HG03354 (cell line): Measurements from ENCODE around the gene TMC1.
"Not testable (repeated sequence)": the region's sequence is repeated elsewhere in the genome, so short reads cannot be mapped to it uniquely, and the experiment has no call there.

Experiments used
- ATAC-seq: cut with Tn5 transposase; IDR thresholded peaks from one replicate; pipeline ENCODE4 v1.9.1; 2021; ENCODE audit warnings: mild to moderate bottlenecking; ENCODE audit not compliant: unreplicated experiment, poor library complexity, severe bottlenecking

Gene TMC1

DNA sequence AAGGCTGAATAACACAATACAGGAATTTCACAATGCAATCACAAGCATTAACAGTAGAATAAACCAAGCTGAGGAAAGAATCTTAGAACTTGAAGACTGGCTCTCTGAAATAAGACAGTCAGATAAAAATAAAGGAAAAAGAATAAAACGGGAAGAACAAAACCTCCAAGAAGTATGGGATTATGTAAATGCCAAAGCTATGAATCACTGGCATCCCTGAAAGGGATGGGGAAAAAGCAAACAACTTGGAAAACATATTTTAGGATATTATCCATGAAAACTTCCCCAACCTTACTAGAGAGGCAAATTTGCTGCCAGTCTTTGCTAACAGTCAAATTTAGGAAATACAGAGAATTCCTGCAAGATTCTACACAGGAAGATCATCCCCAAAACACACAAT lies 273.5 kb downstream of the TMC1 start:
- ATAC-seq = no peak

DNA sequence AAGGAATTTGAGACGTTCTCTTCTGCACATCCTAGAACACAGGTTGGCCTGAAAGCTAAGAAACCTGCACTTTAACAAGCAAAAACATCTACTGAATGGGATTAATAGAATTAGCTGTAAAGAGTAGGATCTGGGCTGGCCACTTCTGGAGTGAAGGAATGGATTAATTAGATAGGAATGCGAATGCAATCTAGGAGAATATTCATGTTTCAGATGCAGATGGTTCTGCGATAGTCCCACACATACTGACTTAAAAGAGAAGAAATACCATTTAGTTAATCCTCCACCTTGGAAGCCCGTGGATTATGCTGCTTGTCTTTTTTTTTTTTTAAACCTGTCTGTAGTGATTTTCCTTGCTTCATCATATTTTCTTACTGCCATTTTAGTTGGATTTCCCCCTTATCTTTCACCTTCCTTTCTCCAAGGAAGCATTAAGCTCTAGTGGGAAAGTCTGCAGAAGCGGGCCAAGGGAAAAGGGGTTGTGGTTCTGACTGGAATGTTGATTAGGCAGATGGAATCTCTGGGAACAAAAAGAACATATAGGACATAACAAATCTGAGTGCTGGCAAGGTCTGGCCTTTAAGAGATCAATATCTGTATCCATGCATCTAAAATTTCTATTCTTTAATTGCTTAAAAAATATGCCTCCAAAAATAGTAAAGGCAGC lies 279.1 kb downstream of the TMC1 start:
- ATAC-seq = no peak

DNA sequence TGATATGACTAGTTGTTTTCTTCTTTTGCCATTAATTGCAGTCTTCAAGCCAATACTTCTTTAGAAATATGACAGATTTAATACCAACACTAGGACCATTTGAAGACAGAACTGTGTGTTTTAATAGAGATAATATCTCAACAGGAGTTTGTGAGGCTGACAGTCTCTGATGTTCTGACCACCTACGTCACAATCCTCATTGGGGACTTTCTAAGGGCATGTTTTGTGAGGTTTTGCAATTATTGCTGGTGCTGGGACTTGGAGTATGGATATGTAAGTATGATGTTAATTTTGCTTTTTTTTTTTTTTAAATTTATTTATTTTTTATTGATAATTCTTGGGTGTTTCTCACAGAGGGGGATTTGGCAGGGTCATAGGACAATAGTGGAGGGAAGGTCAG lies 283.8 kb downstream of the TMC1 start:
- no peak for ATAC-seq

DNA sequence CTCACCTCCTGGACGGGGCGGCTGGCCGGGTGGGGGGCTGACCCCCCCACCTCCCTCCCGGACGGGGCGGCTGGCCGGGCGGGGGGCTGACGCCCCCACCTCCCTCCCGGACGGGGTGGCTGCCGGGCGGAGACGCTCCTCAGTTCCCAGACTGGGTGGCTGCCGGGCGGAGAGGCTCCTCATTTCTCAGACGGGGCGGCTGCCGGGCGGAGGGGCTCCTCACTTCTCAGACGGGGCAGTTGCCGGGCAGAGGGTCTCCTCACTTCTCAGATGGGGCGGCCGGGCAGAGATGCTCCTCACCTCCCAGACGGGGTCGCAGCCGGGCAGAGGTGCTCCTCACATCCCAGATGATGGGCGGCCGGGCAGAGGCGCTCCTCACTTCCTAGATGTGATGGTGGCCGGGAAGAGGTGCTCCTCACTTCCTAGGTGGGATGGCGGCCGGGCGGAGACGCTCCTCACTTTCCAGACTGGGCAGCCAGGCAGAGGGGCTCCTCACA lies 285.0 kb downstream of the TMC1 start:
- not testable (repeated sequence) for ATAC-seq

DNA sequence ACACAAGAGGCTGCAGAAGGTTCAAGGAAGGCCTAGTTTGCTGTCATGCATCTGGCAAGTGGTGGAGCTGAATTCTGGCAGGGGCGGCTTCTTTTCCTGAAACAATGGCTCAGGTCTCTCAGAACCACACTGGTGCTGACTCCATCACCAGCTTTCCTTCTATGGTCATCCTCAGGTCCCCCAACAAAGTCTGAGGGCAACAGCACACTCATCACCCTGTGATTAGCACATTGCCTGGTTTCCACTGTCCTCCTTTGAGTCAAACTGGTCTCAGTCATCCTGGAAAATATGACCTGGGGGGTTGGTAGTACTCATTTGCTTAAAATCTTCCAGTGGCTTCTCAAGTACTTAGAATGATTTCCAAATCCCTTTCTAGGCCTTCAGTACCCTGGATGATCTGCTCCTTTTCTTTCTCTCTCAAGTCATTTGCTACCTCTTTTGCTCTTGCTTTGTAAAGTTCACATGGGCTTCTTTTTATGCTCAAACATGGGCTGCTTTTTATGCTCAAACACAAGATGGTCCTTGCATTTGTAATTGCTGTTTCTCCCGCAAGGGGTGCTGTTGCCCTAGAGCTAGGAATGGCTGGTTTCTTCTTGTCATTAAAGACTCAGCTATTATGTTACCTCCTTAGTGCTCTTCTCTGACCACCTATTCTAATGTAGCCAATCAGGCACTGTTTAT lies 286.5 kb downstream of the TMC1 start:
- ATAC-seq = no peak

DNA sequence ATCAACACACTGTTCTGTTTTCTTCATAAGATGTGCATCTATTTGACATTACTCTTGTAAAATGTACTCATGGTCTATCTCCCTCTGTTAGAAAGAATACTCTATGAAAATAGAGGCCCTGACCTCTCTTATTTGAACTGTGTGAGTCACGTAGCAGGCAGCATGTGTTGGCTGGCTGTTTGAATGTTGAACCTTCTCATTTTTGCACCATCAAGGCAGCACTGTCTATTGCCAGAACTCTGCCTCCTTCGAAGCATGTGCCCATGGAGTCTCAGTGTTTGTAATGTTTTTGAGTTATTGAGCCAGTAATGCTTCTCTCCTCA lies 287.0 kb downstream of the TMC1 start:
- ATAC-seq = no peak

DNA sequence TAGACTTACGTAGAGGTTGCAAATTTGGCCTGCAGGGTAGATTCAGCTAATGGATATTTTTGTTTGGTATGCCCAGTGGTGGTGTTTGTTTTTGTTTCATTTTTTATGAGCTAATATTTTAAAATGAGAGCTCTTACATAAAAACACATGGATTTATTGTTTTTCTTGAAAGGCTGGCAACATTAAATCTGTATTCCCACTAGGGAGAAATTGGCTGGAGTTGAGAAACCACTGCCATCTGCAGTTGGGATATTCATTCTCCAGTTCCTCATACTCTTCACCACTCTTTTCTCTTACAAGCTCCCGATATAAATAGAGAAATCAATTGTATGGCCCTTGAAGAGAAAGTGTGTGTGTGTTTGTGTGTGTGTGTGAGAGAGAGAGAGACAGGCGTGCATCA lies 288.2 kb downstream of the TMC1 start:
- no peak for ATAC-seq

DNA sequence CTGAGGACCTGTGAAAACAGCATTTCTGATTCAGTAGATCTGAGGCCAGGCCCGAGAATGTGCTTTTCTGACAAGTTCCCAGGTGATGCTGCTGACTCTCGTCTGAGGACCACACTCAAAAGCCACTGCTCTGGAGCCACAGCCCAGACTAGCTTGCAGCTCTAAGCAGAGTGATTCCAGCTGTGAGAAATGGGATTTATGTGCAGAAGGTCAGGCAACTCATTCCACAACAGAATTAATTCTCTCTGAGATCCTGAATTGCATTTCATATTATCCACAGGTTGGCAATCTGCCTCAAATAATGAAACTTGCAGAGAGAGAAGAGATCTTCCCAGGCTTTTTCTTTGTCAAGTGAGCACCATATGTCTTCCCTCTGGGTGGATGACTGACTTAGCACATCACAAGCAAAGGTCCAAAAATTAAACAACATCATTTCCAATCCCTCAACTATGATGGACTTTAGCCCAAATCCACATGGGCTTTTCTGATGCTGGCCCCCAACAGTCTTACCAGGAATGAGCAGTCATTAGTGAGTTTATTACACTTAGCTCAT lies 291.2 kb downstream of the TMC1 start:
- ATAC-seq = no peak

DNA sequence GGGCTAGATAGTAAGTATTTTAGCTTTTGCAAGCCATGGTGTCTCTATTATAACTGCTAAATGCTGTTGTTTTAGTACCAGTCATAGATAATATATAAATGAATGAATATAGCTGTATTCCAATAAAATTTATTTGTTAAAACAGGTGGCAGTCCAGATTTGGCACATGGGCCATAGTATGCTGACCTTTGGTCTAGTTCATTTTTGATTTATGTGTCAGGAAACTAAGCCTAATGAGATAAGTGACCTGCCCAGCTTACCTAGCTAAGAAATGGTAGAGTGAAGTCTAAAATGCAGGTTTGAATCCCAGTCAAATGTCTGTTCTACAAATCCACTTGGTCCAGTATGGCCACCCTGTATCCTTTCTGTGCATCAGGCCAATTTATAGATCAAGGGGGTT lies 292.1 kb downstream of the TMC1 start:
- no peak for ATAC-seq

DNA sequence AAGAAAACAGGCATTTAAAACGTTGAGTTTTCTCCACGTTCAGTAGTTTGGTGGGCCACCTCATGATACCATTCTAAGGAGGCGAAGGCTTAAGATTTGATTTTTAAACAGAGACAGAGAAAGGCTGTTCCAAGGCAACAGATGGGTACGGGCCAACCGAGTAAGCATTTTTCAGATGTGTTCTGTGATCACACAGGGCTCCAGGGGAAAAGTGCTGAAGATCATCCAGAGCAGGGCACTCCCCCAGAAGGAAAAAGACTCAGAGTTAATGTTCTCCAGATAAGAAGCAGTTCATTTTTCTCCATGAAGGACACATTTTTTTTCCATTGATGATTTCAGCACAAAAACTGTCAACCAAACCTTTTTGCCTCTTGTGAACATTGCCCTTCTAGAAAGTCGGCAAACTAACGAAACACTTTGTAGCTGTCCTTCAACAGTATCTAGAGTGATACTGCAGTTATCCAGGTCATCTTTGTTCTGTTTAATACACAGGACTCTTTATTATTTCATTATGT lies 292.7 kb downstream of the TMC1 start:
- ATAC-seq = no peak

DNA sequence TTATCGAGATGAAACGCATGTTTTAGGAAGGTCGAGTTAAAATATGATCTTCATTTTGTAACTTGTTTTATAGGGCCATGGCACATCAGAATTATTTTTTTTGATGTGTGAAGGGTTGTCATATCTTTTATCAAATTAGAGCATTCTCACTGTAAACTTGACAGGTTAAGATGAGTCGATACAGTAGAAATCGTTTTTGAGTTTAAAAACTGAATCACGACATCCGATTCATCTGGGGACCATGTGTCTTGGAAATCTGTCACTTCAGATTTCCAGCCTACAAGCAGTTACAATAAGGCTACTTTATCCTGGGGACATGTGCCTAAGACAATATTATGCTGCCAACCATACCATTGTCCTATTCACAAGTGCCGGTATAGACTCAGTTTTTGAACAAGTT lies 295.3 kb downstream of the TMC1 start:
- no peak for ATAC-seq

DNA sequence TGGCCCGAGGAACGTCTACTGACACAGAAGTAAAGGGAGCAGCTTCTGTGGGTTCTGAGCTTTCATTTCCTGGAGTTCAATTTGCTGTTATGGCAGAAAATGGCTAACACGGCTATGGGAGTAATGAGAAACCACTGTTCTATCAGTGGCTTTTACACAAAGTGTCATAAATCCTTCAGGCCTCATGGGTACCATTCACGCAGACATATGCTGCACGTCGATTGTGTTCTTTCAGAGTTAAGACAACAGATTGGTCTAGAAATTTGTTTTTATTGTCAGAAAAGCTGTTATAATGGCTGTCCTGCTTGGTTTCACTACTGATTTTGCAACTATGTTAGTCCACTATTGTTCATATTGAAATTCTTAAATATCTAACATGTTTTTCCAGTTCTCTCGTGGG lies 296.0 kb downstream of the TMC1 start:
- ATAC-seq = no peak

DNA sequence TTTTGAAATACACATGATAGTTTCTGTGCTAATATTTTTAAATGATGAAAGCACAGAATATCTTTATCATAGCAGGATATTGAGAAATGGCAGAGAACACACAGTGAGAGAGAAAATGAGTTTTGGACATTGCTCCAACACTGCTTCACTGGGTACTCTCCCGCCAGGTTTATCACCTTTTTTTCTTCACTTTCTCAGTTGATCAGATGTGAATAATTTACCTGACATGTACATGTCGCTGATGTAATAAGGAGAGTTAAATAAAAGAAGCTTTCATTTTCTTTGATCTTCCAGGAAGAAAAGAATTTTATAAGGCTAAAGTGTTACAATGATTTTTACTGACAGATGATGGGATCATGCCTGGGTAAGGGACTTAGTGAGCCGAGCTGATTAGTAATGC lies 297.0 kb downstream of the TMC1 start:
- no peak for ATAC-seq

DNA sequence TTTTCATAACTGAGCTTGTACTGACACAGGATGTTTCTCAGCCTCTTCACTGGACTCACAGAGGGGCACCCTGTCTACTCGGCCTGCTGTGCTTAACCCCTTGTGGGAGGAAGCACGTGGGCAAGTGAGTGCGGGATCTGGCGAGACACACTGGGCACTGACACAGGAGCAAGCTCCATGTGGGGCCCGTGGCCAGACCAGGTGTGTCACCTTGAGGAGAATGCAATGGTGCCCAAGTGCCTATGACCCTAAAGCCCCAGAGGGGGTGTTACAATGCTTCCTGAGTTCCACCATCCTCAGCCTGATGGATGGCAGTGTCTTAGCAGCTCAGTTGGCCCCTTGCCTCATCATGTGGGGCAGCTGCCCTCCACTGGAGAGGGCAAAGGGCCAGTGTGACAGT lies 302.6 kb downstream of the TMC1 start:
- no peak for ATAC-seq

DNA sequence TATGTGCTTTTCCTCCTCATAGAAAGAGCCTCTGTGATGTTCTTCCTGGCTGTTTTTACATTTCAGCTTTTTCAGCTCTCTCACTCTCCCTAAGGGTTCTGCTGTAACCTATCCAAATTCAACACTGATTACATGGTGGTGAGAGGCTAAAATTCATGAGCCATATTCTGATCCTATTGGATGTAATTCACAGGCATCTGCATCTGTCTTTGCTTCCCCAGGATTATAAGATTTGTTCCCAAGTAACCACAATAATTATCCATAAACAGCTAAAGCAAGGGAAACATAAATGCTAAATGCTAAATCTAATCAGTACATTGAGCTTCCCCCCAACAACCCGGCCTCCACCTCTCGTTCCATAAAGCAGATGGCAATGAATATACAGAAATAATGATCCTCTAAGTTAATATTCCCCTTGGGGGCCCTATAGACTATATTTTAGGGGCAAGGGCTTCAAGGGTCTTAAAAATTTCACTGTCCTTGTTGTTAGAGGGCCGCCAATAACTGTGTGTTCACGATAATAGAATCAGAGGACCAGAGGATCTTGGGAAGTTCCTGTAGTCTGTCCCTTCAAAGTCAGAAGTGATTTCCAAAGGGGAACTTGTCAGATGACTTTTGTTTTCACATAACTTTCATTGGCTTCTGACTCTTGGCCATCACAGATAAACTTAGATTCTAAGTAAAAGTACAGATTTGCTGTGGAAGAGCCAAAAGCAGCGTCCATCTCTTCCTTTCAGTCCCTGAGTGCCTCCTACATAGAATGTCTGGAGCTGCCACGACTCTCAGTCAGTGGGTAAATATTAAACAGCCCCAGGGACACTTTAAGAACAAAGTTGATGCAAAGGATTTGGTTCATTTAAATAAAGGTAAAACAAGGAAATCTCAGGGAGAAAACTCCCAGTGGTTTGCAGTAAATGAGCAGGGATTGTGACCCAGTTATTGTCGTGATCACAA lies 305.9 kb downstream of the TMC1 start:
- ATAC-seq = no peak

DNA sequence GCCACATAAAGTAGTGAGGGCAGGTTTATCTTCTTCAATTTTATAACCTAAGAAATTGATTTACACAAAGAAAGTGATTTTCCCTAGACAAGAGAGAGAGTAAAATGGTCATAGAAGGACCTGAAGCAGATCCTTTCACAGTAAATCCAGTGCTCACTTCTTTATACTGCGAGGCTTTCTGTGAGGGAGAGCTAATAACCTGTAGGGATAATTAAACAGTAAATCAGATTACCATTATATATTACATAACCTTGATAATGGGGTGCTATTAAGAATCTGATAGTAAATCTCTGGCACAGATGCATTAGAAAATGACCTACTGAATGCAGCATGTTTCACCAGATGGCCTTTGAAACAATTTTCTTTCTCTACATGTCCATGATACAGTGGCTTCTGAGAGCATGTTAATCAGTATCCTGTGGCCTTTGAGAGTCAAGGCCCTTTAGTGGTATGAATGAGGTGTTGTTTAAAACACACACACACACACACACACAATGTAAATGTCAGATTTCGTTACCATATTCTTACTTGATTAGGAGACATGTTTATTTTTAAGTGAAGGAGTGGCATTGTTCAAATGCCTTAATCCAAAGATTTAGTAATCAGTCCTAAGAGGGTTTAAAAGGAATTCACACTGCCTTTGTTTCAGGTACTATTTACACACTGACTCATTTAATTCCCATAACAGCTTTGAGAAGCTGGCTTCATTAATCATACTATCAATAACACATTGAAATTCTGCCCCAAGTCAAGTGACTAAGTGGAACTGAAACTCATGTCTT lies 306.7 kb downstream of the TMC1 start:
- no peak for ATAC-seq

DNA sequence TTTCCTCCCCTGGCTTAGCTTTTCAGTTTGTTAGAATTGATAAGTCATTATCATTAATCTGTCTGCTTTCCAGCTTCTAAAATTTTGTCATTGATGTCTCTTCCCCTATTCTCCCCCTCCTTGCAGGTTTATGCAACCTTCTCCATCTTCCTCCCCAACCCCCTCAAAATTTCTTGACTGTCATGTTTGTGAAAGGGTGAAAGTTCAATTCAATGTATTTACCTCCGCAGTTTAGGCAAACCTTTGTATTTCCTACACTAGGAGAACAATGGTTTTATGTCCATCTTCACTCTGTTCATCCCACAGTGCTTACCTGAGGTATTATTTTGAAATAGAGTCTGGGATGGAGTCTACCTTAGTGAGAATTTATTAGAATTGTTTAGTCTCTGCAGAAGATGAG lies 313.6 kb downstream of the TMC1 start:
- ATAC-seq = no peak

DNA sequence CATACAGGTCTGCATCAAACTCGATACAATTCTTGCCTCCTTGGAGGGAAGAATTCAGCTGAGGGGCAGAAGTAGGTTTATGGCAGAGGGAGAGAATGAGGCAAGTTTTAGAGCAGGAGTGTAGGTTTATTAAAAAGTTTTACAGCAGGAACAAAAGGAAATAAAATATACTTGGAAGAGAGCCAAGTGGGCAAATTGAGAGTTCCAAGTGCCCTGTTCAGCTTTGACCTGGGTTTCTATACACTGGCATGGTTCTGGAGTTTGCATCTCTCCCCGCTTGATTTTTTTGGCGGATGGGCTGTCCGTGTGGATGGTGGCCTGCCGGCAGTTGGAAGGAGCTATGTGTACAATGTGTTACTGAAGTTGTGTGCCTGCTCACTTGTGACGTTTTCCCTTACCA lies 315.4 kb downstream of the TMC1 start:
- no peak for ATAC-seq

DNA sequence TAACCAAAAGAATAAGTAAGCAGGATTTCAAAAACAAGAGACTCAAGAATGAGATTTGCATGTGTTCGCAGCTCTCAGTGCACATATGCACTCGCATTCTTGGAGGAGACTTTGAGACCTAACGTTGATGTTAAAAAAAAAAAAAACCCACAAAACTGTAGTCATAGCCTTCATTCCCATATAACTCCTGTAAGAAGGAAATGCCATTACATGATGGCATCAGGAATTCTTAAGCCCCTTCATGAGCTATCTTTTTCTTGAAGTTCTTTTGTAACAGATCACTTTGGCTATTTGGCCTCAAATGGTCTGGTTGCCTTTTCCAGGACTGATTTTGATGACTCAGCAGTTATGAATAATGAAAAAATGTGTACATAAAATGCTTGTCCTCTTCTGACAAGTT lies 317.7 kb downstream of the TMC1 start:
- no peak for ATAC-seq
